ENCODE results near the gene CACNB1.

CACNB1 gene

GRCh38 chr17:39200070-39200879 is 2.8 kb upstream of the CACNB1 start, which contains the start of gene RPL19:
TSS of gene RPL19 (plus strand) at chr17:39200283. CDS start at chr17:39200345, 62 bp downstream.
- DNase-seq = peak; percentile 86

- peak; percentile 92 for DNase-seq
Measured at GRCh38 chr17:39199820-39200069, 2.3 kb upstream of the CACNB1 start.

GRCh38 chr17:39198186-39198566 is 707 bp upstream of the CACNB1 start:
- DNase-seq = peak; percentile 63

GRCh38 chr17:39196808-39197291 is 619 bp downstream of the CACNB1 start:
- no peak for DNase-seq

DNA sequence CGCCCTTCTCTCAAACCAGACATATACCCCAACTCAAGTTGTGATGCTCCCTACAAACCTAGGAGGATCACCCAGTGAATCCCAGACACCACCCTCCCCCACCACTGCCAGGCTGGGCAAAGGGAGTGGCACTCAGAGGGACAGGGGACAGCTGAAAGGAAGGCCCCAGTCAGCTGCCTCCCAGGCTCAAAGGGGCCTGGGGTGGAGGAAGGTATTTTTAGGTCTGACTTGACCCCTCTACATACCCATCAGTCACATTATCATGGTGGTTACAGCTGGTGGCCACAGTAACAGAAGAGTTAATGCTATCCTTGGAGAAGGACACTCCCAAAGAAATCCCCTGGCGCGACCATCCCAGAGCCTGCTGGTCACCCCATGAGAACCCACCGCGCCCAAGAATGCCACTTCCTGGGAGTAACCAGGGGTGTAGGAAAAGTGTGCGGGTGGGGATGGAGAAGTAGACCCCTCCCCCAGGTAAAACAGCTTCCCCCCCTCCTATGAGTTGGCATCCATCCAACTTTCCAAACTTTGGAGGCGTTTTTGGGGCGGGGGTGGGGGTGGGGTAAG is 1.1 kb downstream of the CACNB1 start:
- no peak for DNase-seq

DNA sequence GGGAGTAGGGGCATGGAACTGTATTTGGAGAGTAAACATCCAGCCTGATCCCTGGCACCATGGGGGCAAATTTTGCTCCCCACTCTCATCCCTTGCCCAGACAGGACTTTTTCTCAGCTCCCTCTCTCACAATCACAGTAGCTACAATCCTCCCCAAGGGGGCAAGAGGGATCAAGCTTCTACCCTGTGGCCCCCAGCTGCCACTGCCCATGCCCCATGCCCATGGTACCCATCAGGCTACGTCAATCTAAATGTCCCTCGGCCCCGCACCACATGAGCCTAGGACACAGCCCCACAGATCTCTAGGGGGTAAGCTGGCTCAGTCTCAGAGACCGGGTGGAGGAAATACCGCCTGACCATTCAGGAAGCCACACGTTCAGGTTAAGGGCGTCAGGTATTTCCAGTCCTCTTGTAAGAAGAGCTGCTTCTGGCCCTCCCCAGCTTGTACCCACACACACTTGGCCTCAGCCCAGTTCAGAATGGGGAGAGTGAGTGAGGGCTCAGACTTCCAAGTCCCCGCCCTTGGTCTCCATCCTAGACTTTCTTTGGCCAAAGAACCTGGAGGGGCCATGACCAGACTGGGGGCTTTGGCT is 1.8 kb downstream of the CACNB1 start:
- DNase-seq = no peak

GRCh38 chr17:39194985-39195524 is 2.4 kb downstream of the CACNB1 start:
- no peak for DNase-seq

DNA sequence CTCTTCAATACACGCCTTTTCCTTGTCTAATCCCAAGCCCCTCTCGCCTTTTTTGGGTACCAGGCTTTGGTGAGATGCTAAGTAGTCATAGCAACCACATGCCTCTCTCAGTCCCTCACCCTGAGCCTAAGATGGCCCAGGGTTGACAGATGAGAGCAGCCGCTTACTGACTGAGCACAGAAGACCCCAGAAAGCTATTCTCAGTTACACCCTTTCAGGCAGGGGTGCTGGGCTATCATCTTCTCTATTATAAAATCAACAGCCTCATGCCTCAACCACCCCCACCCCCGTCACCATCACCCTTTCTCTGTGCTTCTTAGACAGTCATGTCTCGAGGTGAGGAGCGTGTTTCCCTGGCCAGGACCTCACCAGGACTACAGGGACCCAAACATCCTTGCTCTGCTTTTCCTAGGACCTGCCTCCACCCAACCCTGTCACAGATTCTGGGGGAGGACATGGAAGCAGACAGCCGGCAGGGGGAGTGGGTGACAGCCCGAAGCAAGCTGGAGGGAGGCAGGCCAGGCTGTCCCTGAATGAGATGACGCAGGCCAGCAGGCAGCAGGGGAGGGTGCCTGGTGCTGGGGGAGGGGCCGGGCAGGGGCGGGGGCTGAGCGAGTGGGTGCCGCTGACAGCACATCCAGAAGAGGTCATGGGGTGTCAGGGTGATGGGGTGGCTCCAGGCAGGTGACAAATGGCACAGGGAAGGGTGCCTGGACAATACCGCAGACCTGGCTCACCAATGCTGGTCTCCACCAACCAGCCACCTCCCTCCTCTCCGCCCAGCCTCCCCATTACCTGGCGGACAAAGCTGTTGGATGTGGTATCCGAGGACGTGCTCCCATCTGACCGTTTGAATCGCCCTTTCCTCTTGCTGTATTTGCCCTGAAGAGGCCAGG is 3.1 kb downstream of the CACNB1 start:
- DNase-seq = no peak

GRCh38 chr17:39193346-39193745 is 4.1 kb downstream of the CACNB1 start:
- peak; percentile 21 for DNase-seq

DNA sequence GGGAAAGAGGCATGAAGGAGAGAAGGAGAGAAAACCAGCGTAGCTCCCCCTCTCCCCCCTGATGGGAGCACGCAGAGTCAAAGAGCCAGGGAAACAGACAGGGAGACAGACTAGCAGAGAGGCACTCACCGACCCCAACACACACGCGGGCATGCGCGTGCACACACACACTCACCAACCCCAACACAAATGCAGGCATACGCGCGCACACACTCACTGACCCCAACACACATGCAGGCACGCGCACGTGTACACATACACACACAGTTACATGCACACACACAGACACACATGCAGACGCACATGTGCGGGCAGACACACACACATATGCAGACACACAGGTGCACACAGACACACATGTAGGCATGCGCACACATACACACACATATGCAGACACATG is 4.6 kb downstream of the CACNB1 start:
- DNase-seq = peak; percentile 9

DNA sequence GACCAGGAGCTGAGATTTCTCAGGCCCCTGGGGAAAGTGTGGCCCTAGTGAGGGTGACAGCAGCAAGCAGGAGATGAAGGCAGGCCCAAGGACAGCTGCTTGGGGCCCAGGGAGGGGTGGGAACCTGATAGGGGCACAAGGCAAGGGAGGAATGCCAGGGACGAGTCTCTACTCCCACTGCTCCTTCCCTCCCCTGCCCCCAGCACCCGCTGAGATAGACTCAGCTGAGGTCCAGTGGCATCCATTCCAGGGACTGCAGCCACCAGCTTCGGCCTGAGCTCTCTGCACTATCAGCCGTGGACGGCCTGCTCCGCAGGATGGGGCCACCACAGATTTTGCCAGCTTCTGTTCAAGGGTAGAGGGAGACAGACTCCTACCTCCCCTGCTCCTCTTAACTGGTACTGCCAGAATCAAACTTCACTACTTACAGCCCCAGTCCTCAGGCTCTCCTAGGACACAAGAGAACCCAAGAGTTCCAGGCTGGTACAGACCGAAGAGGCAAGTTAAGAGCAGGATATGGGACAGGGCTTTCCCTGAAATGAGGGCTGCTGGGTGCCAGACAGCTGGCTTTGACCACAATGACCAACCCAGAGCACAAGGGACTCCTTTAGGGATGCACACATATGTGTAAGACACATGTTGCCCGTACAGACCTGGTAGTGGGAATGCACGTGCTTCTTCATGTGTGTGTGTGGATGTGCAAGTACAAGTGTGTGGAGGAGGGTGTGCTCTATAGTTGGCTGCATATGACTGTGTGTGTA is 5.5 kb downstream of the CACNB1 start:
- no peak for DNase-seq

DNA sequence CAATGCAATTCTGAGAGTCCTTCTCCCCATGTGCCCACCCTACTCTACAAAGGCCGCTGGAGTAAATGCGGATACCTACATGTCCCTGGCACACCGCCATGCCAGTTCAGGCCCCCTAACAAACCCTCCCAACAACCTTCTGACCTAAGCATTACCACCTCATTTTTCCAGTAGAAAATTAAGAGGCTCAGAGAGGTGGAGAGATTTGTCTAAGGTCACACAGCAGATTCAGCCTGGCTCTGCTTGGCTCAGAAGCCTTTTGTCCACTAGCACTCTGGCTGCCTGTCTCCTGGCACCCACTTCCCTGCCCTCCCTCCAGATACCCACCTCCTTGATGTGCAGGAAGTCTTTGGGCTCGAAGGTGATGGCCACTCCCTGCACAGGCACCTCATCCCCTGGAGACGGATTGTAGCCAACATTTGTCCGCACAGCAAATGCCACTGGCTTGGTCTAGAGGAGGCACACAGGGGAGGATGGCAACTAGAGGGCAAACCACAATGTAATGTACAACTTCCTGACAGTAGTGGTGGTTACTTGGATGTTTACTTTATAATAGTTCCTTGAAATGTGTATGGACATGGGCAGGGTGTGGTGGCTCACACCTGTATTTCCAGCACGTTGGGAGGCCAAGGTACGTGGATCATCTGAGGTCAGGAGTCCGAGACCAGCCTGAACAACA is 10.2 kb downstream of the CACNB1 start:
- DNase-seq = peak; percentile 71

GRCh38 chr17:39186481-39187002 is 10.9 kb downstream of the CACNB1 start:
- no peak for DNase-seq

DNA sequence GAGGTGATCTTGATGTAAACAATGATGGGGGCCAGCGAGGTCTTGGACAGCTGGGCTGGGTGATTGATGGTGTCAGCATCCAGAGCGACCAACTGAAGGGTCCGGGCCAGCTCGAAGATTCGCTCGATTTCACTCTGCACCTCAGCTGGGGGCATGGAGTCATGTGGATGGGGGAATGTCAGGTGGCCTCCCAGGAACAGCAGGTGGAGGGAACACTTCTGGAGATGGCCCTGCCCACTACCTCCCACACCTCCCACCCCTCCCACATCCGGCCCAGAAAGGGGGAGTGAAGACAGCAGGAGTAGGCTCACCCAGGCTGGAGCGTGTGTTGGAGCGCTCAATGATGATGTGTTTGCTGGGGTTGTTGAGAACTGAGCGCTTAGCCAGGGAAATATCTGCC is 13.7 kb downstream of the CACNB1 start:
- no peak for DNase-seq

DNA sequence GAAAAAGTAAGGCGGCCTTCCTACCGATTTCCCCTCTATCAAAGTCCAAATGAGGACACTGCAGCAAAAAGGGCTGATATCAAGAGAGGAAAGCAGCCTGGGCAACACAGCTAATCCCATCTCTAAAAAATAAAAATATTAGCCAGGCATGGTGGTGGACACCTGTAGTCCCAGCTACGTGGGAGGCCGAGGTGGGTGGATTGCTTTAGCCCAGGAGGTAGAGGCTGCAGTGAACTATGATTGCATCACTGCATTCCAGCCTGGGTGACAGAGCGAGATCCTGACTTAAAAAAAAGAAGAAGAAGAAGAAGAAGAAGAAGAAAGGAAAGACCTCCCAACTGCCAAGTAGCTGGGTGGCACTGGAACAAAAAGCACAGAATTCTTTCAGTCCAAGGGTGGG is 14.4 kb downstream of the CACNB1 start:
- peak; percentile 55 for DNase-seq

DNA sequence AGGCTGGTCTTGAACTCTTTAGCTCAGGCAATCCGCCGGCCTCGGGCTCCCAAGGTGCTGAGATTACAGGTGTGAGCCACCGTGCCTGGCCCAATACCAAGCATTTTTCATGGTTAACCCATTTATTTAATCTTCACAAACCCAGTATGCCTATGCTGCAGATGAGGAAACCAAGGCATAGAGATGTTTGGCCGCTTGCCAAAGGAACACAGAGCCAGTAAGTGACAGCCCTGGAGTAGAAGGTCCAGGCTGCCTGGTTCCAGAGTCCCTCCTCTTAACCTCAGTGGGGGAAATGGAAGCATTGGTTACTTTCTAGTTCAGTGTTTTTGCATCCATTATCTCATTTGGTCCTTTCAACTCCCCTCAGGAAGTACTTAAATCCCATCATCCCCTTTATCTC is 16.2 kb downstream of the CACNB1 start:
- no peak for DNase-seq

- DNase-seq = peak; percentile 64
Measured at GRCh38 chr17:39178536-39178935, 18.9 kb downstream of the CACNB1 start.

GRCh38 chr17:39177256-39177655 is 20.2 kb downstream of the CACNB1 start:
- DNase-seq = peak; percentile 24

DNA sequence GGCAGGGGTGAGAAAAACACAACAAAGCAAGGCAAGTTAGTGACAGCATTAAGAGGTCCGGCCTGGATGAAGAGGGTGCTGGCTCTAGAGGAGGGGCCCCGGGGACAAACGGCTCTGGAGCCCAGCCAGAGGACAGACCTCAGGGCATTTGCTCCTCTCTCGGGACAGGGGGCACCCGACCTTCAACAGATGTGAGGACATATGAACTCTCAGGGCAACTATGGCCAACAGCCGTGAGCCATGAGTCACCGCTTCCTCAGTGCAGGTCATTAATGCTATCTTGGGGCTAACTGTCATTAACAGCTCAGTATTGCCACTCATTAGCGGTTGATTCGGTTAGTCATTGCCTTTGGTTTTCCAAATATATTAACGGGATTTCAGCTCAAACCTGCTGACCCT is 21.8 kb downstream of the CACNB1 start:
- peak; percentile 85 for DNase-seq

DNA sequence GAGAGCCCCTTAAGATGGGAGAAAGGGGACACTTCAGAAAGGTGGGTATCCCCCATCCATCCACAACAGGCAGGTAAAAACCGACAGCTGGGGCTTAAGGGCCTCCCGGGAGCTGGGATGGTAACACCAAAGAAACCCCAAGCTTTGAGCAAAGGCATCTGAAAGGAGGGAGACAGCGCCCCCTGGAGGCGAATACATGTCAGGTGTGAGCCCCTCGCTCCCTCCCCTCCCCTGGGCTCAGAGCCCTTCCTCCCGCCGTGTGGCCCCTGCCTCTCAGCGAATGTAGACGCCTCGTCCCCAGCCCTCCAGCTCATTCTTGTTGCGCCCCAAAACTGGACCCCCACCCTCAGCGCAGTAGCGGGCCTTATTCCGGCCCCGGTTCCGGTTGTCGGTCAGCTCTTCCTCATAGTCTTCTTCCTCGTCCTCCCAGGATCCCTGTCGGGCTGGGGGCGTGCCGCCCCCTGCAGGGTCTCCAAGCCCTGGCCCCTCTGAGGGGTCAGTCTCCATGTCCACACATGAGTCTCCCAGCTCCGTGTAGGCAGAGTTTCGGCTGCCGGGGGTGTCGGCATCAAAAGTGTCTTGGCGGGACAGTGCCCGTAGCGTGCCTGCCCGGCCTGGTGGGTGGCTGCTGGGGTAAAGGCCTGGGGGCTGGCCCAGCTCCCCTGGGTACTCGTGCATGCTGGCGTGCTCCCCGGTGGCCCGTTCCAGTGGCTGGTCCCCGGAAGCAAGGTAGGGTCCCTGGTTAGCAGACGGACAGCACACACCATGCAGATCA is 22.4 kb downstream of the CACNB1 start:
- DNase-seq = peak; percentile 71
